ENCODE data around the gene SHISAL1.

SHISAL1 gene

GRCh38 chr22:44307509-44308169 is 5.1 kb downstream of the SHISAL1 start:
- Histone ChIP-seq H3K4me1 (ENCODE audit: insufficient read depth, low read length) (no peaks in the 10 kb centered on the region), H3K79me2 (ENCODE audit: insufficient read depth, low read length) (no peaks in the 10 kb centered on the region), H3K27me3 (ENCODE audit: insufficient read depth, low read length, poor library complexity) (no peaks in the 10 kb centered on the region), H3K9ac (ENCODE audit: low read depth, low read length) (no peak overlapping the region), H3K4me2 (ENCODE audit: insufficient read depth, low read length) (no peak overlapping the region), H3K4me3 (ENCODE audit: low read depth in 1 of 2, low read length in 2 of 2) (no peak overlapping the region), H2AFZ (ENCODE audit: low read depth, low read length) (no peak overlapping the region), H4K20me1 (ENCODE audit: insufficient read depth, low read length) (no peaks in the 10 kb centered on the region), H3K27ac (ENCODE audit: low read length) (no peak overlapping the region), H3K36me3 (ENCODE audit: insufficient read depth, low read length) (no peaks in the 10 kb centered on the region), H3K9me3 (ENCODE audit: insufficient read depth, low read length, severe bottlenecking) (no peaks in the 10 kb centered on the region)
- TF ChIP-seq CTCF (IDR thresholded peaks at IDR 0.05; ENCODE audit: borderline replicate concordance, extremely low read depth, low read length, poor library complexity, severe bottlenecking) (no peak), EZH2 (IDR thresholded peaks at IDR 0.05; ENCODE audit: borderline replicate concordance, low read depth, low read length, severe bottlenecking) (no peak)
- DNase-seq = no peak
- no peak for ATAC-seq (ENCODE audit: insufficient read depth, low read depth)

GRCh38 chr22:44305888-44306287 is 6.9 kb downstream of the SHISAL1 start:
- Histone ChIP-seq H3K4me3 (ENCODE audit: low read depth in 1 of 2, low read length in 2 of 2) (no peak overlapping the region), H3K9ac (ENCODE audit: low read depth, low read length) (no peak overlapping the region), H3K9me3 (ENCODE audit: insufficient read depth, low read length, severe bottlenecking) (no peaks in the 10 kb centered on the region), H3K79me2 (ENCODE audit: insufficient read depth, low read length) (no peaks in the 10 kb centered on the region), H2AFZ (ENCODE audit: low read depth, low read length) (no peak overlapping the region), H3K4me2 (ENCODE audit: insufficient read depth, low read length) (no peak overlapping the region), H3K36me3 (ENCODE audit: insufficient read depth, low read length) (no peaks in the 10 kb centered on the region), H4K20me1 (ENCODE audit: insufficient read depth, low read length) (no peaks in the 10 kb centered on the region), H3K4me1 (ENCODE audit: insufficient read depth, low read length) (no peaks in the 10 kb centered on the region), H3K27ac (ENCODE audit: low read length) (no peak overlapping the region), H3K27me3 (ENCODE audit: insufficient read depth, low read length, poor library complexity) (no peaks in the 10 kb centered on the region)
- TF ChIP-seq CTCF (IDR thresholded peaks at IDR 0.05; ENCODE audit: borderline replicate concordance, extremely low read depth, low read length, poor library complexity, severe bottlenecking) = no peak
- no peak for TF ChIP-seq EZH2 (IDR thresholded peaks at IDR 0.05; ENCODE audit: borderline replicate concordance, low read depth, low read length, severe bottlenecking)
- ATAC-seq (ENCODE audit: insufficient read depth, low read depth) (no peak), DNase-seq (no peak)

- ATAC-seq (ENCODE audit: insufficient read depth, low read depth) = no peak
Observed at GRCh38 chr22:44305455-44305854, 7.3 kb downstream of the SHISAL1 start.

More at GRCh38 chr22:44305455-44305854, 7.3 kb downstream of the SHISAL1 start:
- Histone ChIP-seq H3K9ac (ENCODE audit: low read depth, low read length) (no peak overlapping the region), H3K27me3 (ENCODE audit: insufficient read depth, low read length, poor library complexity) (no peaks in the 10 kb centered on the region), H3K27ac (ENCODE audit: low read length) (no peak overlapping the region), H3K36me3 (ENCODE audit: insufficient read depth, low read length) (no peaks in the 10 kb centered on the region), H3K9me3 (ENCODE audit: insufficient read depth, low read length, severe bottlenecking) (no peaks in the 10 kb centered on the region), H3K4me2 (ENCODE audit: insufficient read depth, low read length) (no peak overlapping the region), H4K20me1 (ENCODE audit: insufficient read depth, low read length) (no peaks in the 10 kb centered on the region), H3K4me3 (ENCODE audit: low read depth in 1 of 2, low read length in 2 of 2) (no peak overlapping the region), H3K79me2 (ENCODE audit: insufficient read depth, low read length) (no peaks in the 10 kb centered on the region), H2AFZ (ENCODE audit: low read depth, low read length) (no peak overlapping the region), H3K4me1 (ENCODE audit: insufficient read depth, low read length) (no peaks in the 10 kb centered on the region)
- TF ChIP-seq EZH2 (IDR thresholded peaks at IDR 0.05; ENCODE audit: borderline replicate concordance, low read depth, low read length, severe bottlenecking) (no peak), CTCF (IDR thresholded peaks at IDR 0.05; ENCODE audit: borderline replicate concordance, extremely low read depth, low read length, poor library complexity, severe bottlenecking) (no peak)
- DNase-seq = no peak
